ENCODE results near the gene FBXW12.
"Not testable (repeated sequence)": the region's sequence is repeated elsewhere in the genome, so short reads cannot be mapped to it uniquely, and the experiment has no call there.

The FBXW12 gene, protein sequence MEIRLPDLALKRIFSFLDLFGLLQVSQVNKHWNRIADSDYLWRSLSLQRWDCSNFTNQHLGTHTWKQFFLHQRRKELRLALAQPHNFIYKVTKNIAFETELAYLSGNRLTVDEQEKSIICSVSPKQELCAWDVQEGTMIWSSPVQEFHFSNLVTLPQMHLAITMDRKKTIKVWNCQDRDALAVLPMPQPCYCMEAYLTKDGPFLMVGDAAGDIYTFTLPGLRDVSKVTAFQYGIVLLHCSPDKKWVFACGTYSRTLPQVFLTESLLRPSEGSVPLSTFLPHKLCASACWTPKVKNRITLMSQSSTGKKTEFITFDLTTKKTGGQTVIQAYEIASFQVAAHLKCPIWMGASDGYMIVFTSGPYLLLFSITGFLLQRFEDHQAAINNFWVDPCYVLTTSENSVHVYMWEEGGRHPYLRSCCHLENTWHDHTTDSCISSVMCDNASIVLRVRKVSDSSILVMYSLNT

GRCh38 chr3:48371651-48372376 is at the start of gene FBXW12:
Gene FBXW12, plus strand, starts transcription at chr3:48372219. Its CDS starts 549 bp downstream, at chr3:48372768.
- DNase-seq: no peak

DNA sequence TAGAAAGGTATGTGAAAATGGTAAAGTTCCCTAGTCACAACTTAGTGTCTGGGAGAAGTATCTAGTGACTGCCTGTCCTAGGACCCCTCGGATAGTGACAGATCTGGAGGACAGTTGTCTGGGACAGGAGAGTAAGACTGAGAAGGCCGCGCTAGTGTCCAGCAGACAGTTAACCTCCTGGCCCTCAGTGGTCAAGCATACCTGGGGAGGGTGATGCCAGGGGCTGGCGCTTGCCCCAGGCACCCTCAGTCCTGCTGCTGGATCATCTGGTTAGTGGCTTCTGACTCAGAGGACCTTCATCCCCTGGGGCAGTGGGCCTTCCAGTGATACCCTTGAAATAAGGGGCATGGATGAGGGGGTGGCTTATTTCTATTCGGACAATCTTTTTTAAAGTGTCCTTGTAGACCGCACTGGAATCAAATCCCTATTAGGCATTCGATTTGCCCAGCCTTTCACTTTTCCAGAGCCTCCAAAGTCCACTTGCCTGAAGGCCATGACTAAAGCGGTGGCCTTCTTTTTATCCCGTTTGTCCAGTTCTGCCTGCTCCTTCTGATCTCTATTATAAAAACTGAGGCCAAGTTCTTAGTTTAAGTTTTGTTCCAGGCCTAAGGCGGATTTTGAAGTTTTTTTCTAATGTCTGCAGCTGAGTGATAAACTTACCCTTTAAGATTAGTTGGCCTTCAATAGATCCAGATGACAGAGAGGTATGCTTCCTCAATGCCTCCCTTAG is 40.1 kb upstream of the FBXW12 start:
- DNase-seq: not testable (repeated sequence)

GRCh38 chr3:48333346-48334245 is 38.4 kb upstream of the FBXW12 start, which contains the start of gene SPINK8:
Gene SPINK8, minus strand, starts transcription at chr3:48333661. Its CDS starts 5,320 bp downstream, at chr3:48328341.
- not testable (repeated sequence) for DNase-seq

- no peak for DNase-seq
Observed at GRCh38 chr3:48334605-48335004, 37.4 kb upstream of the FBXW12 start.

DNA sequence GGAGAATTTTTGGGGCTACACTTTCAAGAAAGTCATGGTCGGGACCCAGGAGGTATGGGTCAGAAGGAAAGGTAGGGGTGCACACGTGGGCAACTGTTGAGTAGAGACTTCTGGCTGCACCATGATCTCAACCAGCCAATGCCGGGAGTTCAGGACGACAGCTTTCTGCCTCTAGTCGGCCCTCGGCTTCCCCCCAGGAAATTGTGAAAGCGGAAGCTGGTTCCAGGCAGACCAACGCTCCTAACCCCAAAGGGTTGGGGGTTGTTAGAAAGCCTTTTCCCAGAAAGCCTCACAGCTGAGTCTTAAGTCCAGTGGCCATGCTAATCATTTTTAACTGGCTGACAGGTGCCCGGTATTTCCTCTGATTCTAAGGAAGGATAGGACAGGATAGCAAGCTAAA is 36.7 kb upstream of the FBXW12 start:
- DNase-seq: peak in 1 of 2 donors; percentile 38

GRCh38 chr3:48337536-48337935 is 34.5 kb upstream of the FBXW12 start:
- DNase-seq: not testable (repeated sequence)

GRCh38 chr3:48338635-48339034 is 33.4 kb upstream of the FBXW12 start:
- DNase-seq: peak in 1 of 2 donors; percentile 50

DNA sequence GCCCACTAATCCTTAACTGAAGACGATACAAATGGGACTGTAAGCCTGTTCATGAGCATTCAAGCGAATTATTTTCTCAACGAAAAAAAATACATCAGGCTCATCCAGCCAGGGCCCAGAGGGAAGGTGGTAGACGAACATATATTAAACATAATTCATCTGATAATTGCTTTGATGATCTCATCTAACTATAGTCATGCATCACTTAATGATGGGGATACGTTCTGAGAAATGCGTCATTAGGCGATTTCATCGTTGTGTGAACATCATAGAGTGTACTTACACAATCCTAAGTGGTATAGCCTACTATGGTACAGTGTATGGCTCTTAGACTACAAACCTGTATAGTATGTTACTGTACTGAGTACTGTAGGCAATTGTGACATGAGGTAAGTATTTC is 28.6 kb upstream of the FBXW12 start:
- no peak for DNase-seq

GRCh38 chr3:48344867-48345507 is 27.0 kb upstream of the FBXW12 start:
- DNase-seq: no peak

DNA sequence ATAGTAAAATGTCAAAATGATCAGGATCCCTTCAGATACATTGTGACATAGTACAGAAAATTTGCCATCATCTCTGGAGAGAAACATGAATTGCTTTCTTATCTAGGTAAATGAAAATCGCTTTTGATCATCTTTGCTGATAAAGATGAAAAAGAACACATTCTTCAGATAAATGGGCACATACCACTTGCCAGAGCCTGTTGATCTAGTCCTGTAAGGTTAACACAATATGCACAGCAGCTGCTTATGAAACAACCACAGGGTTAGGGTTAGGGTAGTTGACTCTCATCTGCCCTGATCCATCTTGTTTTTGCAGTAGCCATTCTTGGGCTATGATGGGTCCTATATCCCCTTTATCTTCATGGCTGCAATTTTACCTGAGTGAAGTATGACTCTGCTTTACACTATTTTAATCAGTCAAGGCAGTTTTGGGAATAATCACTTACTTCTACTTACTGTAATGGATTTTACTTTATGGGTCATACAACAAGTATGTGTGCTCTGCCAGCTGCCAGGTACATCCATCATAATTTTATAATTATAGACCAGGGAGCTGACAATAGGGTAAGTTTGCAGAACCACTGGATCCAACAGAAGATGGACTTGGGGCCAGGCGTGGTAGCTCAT is 26.0 kb upstream of the FBXW12 start:
- no peak for DNase-seq

GRCh38 chr3:48347500-48347899 is 24.5 kb upstream of the FBXW12 start:
- DNase-seq: no peak

DNA sequence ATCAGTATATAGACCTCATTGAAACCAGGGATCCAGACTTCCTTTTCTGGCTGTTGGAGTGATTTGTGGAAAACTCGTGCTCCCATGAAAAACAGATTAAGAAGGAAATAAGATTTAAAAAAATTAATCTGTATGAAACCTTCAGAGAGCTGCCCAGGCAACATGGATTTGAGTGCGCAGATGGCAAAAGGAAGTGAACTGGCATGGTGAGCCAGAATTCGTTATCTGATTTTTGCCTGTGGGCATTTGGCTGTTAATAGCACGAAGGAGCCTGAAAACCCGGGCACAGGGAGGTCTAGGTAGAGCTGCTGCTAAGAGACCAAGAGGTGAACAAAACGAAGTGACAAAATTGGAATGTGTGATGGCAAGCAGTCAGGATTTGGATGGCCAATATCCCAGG is 19.5 kb upstream of the FBXW12 start:
- no peak for DNase-seq

DNA sequence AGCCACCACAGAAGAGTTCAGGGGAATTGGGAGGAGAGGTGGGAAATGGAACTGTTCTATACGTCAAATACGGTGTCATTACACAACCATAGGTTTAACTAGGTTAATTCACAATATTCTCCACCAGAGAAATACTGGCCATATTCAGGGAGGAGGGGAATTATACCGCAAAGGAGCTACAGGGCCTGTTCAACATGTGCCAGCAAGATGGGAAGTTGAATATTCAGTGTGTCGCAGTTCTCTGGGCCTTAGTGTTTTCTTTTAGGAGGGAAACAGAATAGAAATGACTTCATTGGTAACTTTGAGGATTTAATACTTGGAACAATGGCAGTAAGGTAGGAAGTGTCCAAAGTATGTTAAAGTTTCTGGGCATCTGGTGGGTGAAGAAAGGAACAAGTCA is 18.0 kb upstream of the FBXW12 start:
- DNase-seq: no peak

DNA sequence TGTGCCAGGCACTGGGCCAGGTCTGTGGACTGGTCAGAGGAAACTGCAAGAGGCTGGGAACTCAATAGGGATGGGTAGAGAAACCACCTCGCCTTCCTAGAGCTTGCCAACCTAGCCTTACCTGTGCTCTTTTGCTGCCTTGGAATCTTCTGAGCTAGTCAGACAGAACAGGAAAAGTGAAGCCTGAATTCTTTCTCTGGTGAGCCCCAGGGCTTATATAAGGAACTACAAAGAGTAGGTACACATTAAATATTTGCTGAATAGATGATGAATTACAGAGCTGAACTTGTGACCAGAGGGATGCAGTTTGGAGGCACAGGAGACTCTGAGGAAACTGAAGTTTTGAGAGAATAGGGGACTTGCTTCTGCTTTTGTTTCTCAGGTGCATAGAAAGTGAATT is 15.6 kb upstream of the FBXW12 start:
- no peak for DNase-seq

DNA sequence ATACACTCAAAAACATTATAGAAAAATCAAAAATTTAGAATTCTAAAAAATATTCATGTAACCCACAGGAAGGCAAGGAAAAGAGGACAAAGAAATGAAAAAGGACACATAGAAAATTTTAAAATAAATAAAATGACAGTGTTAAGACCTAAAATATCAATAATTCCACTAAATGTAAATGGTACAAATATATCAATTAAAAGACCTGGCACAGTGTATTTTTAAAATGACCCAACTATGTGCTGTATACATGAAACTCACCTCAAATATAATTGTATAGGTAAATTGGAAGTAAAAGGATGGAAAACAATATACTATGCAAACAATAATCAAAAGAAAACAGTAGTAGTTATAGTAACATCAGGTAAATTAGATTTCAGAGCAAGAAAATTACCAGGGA is 10.1 kb upstream of the FBXW12 start:
- no peak for DNase-seq

- no peak for DNase-seq
Observed at GRCh38 chr3:48364840-48365239, 7.2 kb upstream of the FBXW12 start.

DNA sequence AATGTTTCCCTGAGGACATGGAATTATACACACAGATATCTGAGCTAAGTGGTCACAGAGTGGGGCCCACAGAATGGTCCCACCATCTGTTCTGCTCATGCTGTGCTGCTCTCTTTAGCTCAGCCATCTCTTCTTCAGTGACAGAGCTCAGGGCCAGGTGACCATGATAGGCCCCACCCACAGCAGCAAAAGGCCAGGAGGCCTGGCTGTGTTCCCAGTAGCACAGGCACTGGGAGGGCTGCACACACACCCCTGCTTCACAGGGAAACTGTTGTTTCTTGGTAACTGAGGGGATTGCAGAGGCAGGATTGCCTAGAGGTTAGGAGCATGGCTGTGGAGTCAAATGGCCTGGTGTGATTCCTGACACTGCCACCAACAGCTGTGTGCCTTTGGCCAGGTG is 4.8 kb upstream of the FBXW12 start:
- no peak for DNase-seq

- DNase-seq: no peak
Observed at GRCh38 chr3:48369693-48370332, 2.2 kb upstream of the FBXW12 start.

DNA sequence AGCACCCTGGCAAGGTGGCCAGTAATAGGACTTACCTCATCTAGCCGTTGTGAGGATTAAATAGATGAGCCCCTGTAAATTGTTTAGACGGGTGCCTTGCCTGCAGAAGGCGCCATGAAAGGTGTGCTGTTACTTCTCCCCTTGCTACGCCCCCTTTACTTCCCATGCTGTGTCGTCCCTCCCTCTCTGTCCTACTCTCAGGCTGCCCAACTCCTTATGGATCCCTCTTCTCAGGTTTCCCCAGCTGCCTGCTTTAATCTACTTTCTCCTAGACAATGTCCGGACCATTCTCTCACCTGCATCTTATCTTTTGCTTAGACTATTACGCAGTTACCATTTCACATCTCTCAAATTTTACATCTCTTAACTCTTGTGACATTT is 1.7 kb upstream of the FBXW12 start:
- DNase-seq: no peak

DNA sequence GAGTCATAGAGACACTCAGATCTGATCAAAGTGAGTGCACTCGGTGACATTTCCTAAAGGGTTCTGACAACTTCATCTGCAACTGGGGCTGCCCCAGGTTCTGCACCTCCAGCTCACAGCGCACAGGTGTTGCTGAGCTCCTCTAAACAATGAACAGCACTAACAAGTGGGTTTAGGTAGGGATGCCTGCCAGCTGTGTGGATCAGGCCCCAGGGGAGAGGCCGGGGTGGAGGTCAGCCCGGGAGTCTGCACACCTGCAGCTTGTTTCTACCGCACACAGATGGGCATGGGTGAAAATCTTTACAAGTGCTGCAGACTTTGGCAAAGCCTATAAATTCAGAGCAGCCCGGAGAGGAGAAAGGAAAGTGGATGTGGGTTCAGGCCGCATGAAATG is 355 bp downstream of the FBXW12 start:
- DNase-seq: no peak

Measured in bone marrow (tissue), 2 donors.